ENCODE results near the gene RYK. TPM values are rescaled to one million over a fixed set of nuclear protein-coding genes. Genes with fewer than 3 reads are reported as not detected.

Gene RYK
- polyA plus RNA-seq, 3 donors = 16.0 to 44.3 (median 26.2) TPM

DNA sequence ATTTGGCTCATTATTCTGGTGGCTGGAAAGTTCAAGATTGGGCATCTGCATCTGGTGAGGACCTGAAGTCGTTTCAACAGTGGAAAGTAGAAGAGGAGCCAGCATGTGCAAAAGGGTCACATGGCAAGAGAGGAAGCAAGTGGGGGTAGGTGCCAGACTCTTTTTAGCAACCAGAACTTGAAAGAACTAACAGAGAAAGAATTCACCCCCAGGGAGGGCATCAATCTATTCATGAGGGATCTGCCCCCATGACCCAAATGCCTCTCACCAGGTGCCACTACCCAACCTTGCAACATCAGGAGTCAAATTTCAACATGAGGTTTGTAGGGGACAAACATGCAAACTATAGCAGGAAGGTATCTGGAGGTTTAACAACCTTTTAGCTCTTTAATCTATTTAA lies 10.3 kb upstream of the RYK start:
- 31 to 58% (median 32%) methylated on average over 1 of the region's 1 CpG for WGBS, 3 donors
- no peak overlapping the region for H3K27ac ChIP-seq (ENCODE audit: low read depth, low read length)

DNA sequence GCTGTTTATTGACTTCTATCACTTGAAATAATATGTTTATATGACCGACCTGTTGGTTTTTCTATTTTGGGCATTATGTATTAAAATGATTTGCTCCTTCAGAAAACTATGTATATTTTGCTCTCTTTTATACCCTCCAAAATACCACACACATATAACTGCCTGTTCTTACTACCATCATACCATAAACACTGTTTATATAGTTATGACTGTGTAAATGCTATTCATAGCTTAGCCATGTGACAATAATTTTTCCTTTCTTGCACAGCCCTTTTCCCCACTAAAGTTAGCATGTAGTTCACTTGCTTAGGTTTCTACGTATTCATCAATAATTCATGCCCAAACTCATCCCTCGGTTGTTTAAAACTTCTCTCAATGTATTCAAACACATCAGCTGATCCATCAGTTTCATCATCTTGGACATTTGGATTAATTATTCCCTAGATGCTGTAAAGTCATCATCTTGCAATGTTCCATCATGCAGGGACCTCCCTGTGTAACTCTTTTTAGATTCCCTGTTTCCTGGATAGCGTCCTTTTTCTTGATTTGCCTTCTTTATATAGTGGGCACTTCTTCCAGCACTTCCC lies 8.2 kb upstream of the RYK start:
- 83 to 91% (median 86%) methylated on average over 4 of the region's 4 CpGs for WGBS, 3 donors
- H3K27ac ChIP-seq (ENCODE audit: low read depth, low read length) = no peak overlapping the region

DNA sequence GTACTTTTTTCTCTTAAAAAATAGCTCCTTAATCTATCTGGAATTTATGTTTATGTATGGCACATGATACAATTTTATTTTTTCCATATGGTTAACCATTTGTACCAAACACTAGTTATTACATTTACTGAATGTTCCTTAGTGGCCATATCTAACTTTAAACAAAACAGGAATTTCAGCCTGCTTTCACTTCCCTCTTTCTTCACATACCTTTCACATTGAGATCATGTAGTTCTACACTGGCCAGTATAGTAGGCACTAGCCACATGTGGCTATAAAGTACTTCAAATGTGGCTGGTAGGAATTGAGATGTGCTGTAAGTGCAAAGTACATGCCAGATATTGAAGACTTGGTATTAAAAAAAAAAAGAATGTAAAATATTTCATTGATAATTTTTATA lies 4.7 kb upstream of the RYK start:
- H3K27ac ChIP-seq (ENCODE audit: low read depth, low read length) = no peak overlapping the region

DNA sequence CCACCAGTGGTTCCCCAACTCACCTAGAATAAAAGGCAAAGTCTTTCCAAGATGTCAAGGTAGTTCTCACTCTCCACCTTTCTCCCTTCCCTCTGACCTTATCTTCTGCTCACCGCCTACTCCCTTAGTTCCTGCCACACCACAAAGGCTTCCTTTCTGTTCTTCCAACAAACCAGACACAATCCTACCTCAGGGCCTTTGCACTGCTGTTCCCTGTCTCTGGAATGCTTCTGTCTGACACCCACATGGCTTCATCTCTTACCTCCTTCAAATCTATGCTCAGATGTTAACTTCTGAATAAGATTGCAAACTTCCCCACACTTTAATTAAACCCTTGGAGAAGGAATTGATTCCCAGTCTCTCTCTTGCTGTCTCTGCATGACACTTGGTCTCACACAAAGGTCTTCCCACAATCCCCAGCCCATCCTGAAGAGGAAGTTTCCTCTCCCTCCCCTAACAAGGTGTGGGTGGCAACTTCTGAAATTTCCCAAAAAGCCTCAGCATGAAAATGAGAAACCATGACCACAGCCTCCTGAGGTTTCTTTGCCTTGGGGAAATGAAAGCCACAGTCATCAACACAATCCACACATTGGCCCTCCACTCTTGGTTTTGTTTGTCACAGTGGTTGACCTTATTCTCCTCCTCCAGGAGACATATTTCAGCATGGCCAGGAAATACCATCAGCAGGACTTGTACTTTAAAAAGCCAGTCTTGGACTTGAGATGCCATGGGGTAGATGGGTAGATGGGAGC lies 3.0 kb upstream of the RYK start:
- H3K27ac ChIP-seq (ENCODE audit: low read depth, low read length) = no peak overlapping the region
- 77 to 94% (median 93%) methylated on average over 1 of the region's 1 CpG for WGBS, 3 donors

DNA sequence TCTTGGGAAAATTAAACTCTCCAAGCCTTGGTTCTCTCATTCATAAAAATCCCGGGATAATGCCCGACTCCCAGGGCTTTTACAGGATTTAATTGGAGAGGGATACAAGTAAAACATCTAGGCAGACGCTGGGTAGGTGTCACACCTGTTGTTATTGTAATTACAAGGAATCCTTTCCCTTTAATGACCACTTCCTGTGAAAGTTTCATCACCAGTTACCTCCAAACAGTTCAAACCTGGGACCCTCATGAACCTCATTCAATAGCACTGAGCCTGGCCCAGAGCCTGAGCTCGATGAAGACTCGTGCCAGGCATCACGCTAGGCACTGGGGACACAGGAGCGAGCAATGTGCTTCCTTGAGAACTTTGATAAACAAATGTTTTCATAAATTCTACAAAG lies 2.1 kb upstream of the RYK start:
- WGBS, 3 donors = 76 to 82% (median 78%) methylated on average over 7 of the region's 7 CpGs
- H3K27ac ChIP-seq (ENCODE audit: low read depth, low read length) = no peak overlapping the region

DNA sequence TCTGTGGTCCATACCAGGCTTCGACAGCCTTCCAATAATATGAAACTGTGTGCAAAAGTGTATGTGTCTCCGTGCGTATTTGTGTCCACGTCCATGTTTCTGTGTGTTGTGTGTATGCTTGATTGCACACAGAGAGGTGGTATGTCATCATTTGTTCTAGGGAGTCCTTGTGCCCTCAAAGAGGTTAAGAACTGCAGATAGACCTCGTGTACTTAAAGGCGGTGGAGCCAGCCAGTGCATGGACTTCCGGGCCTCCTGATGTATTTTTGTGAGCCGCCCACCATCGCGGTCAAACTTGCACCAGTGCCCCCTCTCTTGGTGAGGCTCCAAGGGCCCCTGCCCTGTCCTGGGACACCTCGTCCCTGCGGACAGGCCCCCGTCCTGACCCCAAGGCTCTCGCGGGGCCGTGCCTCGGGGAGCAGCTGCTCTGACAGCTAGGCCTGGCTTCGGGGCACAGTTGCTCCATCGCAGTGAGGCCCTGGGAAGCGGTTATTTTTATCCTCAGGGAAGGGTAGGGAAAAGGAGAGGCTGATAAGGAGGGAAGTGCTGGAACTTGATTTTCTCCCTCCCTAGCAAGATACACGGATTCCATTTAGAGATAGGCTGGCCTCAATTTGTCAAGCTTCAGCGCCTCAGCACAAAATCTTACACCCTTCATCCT lies 1.2 kb upstream of the RYK start:
- no peak overlapping the region for H3K27ac ChIP-seq (ENCODE audit: low read depth, low read length)
- WGBS, 3 donors = 69 to 77% (median 74%) methylated on average over 22 of the region's 22 CpGs

DNA sequence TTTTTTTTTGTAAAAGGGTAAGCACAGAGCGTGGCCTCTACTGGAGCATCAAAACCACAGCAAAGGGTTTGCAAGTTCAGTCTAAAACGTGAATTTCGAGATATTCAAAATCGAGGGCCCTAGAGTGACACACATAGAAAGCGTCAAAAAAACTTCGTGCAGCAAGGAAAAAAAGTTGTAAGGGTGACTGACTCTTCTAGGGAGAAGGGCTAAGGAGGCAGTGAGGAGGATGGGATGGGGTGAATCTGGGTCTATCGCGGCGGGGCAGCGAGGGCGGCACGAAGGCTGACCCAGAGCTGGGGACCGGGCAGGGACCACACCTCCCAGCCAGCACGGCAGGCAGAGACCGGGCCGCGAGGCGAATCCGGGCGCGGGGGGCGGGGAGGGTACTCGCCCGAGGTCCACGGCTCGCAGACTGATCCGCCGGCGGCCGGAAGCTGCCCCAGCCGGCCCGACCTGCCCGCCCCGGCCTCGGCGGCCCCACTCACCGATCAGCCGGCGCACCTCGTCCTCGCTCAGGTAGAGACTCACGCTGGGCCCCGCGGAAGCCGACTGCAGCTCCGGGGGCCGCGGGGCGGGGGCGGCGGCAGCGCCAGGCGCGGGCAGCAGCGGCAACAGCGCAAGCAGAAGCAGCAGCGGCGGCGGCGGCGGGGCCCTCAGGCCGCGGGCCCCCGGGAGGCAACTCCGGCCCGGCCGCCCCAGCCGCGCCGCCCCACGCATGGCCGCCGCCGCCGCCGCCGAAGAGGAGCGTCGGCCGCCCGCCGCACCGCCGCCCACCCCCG lies 533 bp downstream of the RYK start:
- WGBS, 3 donors = 0 to 1% (median 1%) methylated on average over 43 to 85 of the region's 85 CpGs
- no peak overlapping the region for H3K27ac ChIP-seq (ENCODE audit: low read depth, low read length)

DNA sequence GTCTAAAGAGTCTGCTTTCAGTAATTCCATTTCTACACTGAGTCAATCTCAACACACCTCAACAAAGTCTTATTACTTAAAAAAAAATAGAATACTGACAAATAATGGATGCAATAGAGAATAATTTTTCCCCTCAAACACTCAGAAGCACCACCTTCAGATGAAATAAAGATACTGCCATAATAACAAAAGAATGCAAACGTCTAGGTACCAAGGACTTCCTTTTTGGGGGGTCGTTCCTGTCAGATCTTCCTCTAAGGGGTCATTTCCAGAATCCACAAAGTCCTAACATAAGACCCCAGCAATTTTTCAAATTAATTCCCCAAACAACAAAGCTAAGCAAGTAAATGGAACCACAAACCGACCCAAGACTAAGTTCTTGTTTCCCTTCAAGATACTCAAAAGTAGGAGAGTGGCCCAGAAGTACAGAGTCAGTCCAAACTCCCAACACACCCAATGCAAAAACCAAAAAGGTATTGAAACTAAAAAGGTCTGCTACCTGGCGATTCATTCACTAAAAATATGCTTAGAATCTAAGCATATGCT lies 1.3 kb downstream of the RYK start:
- WGBS, 3 donors = 5 to 7% (median 6%) methylated on average over 4 of the region's 4 CpGs
- H3K27ac ChIP-seq (ENCODE audit: low read depth, low read length) = no peak overlapping the region

DNA sequence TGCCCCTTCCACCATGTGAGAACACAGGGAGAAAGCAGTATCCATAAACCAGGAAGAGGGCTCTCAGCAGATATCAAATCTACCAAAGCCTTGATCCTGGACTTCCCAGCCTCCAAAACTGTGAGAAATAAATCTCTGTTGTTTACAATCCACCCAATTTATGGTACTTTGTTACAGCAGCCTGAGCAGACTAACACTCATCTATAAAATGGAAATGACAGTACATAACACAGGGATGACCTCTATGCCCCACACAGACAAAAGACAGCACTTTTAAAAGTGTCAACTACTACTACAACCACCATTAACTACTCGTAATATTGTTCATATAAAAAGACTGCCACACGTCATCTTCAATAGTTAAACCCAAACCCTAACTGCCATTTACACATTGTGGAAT lies 5.7 kb downstream of the RYK start:
- 90 to 92% (median 91%) methylated on average over 2 of the region's 2 CpGs for WGBS, 3 donors

DNA sequence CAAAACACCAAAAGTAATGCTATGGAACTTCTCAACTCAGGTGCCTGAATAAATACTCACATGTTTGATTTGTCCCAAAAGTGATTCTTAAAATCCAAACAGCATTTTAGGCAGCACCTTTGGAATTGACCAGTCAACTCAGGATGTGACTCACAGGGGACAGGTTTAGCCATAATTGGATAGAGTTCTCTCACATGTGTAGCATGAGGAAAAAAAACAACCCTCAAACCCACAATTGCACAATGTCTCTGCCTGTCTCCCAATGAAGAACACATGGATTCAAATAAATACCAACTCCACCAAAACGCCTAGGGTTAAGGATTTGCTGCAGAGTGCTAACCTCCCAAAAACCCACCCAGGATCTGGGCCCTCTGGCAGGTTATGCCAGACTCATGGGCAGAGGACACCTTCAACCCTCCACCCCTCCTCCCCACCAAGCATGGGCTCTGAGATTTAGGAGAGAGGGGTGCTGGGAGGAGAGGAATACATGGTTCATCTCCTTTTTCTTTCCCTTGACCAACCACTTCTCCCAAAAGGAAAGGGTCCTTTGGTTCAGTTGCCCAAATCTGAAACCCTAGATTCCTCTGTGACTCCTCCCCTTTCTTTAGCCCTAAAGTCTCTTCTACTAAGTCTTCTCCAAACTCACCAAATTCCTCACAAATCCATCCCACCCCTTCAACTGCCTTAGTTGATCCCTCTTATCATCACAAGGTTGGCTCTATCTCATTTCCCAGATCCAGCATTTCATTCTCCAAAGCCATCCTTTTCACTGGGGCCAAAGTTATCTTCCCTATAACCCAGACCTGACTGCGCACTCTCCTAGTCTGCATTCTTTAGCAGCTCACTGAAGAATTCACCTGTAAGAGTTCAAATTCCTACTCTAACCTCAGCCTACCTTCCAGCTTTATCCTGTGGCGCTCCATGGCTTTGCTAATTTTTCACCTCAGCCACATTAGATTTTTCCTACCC lies 7.7 kb downstream of the RYK start:
- whole genome bisulfite sequencing, 3 donors = 77 to 91% (median 81%) methylated on average over 3 of the region's 3 CpGs
- no peak overlapping the region for H3K27ac ChIP-seq (ENCODE audit: low read depth, low read length)

More for the DNA sequence above, 5.7 kb downstream of the RYK start:
- H3K27ac ChIP-seq (ENCODE audit: low read depth, low read length) = no peak overlapping the region

DNA sequence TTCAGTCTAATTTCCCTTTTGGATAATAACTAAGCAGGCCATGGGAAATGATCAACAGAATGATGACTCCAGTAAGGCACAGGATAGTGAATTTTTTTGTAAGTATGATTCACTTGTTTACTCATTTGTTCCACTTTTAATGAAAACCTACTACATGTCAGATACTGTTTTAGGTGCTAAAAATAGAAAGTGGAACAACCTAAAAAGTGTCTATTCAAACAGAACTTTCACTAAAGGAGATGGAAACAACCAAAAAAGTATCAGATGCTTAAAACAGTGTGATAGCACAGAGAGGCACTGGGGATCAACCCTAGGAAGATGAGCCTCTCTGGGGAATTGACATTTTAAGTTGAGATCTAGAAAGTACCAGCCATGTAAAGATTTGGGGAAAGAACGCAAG lies 11.1 kb downstream of the RYK start:
- 94 to 100% (median 98%) methylated on average over 1 of the region's 1 CpG for WGBS, 3 donors
- H3K27ac ChIP-seq (ENCODE audit: low read depth, low read length) = no peak overlapping the region

DNA sequence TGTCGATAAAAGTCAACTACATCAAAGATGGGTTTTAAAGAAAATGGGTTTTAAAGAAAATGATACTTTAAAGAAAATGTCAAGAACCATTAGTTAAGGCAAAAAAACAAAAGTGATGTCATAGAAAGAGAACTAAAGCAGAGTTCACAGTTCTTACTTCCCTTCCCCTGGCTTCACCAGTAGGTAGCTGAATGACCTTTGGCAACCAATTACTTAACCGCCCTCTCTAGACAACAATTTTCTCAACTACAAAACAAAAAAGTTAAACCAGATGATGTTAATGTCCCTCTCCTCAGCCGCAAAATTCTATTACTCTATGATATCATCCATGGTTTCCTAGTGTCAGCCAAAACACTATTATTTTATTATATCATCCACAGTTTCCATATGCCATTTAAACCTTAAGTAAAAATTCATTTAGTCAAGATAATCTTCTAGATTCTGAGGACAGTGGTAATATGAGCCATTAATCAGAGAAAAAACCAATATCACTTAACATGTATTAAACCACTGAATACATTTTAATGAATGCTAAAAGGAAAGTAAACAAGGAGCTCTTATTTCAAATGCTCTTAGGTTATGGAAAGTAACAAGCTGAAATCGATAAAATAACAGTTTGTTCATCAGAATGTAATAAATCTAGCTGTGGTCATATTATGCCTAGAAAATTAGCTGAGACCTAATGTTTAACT lies 13.1 kb downstream of the RYK start:
- no peak overlapping the region for H3K27ac ChIP-seq (ENCODE audit: low read depth, low read length)
- 59 to 67% (median 62%) methylated on average over 4 of the region's 4 CpGs for WGBS, 3 donors

DNA sequence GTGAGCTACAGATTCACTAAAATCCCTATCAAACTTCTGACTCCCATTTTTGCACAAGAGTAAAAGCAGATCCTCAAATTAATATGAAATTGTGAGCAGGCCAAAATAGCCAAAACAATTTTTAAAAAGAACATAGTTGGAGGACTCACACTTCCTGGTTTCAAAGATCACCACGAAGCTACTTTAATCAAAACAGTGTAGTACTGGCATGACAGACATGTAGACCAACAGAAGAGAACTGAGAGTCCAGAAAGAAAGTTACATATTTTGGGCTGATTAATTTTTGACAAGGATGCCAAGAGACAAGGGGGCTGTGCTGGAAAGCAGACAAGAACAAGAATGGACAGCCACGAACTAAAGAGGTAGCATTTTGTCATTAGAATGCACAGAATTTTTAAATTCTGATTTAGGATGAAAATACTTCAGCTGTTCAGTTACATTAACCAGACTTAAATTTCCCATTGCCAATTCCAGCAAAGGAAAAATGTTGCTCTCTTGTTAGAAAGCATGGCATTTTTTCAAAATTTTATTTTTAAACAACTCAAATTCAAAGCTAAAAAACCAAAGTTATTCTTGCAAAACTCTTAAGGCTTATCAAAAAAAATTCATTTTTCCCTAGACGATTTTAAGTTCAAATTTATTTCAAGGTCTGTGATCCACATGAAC lies 14.0 kb downstream of the RYK start:
- 37 to 43% (median 38%) methylated on average over 3 of the region's 3 CpGs for WGBS, 3 donors
- H3K27ac ChIP-seq (ENCODE audit: low read depth, low read length) = no peak overlapping the region

DNA sequence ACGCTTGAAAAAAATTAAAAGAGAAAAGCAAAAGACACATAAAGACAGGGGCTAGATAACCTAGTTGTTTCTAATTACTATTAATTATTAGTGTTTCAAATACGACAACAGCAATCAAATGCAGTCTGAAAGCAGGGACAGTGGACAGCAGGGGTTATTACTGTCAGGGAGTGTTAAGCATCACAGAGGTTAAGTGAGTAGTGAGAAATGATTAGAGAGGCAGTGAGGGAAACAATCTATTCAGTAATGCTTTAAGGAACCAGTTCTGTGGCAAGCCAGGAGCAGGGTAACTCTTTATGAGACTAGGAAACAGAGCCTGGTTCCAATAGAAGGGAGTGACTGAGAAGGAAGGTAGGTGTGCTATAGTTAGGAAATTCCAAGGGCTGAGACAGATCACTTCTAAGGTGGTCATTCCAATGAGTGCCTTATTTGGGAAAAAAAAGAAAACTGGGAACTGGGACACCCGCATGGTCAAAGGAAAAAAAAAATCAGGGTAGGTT lies 15.0 kb downstream of the RYK start:
- peak overlapping the region; percentile 38 for H3K27ac ChIP-seq (ENCODE audit: low read depth, low read length)
- 87 to 92% (median 92%) methylated on average over 3 of the region's 3 CpGs for WGBS, 3 donors

DNA sequence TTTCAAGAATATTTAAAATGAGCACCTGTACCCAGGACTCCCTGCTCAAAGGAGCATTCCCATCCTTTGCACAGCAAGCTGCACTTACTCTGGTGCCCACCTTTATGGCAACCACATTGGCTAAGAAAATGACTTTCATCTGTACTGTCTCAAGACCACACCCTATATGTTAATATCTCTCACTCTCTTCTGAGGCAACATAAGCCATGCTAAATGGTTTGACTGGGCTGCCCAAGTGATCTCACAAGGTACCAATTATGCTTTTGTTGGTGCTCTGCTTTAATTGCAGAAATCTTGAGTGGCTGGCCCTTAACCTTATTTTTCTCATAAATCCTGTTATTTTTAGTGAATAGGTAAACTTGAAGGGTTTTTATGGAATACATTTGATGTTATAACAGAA lies 17.7 kb downstream of the RYK start:
- no peak overlapping the region for H3K27ac ChIP-seq (ENCODE audit: low read depth, low read length)

DNA sequence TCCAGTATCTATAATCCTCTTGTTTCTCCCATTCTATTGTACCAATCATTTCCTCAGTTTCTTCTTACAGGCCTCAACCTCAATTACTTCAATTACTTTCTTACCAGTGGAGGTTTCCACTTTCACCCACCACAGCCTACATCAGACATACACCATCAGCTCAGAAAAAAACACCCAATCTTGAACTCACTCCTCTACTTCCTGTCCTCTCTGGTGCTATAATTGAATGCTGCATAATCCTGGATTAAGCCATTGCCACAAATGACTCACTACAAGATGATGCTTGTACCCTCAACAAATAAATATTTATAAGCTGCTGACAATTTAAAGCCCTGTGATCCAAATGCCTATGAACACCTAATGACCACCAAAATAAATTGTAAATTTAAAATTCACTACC lies 18.5 kb downstream of the RYK start:
- no peak overlapping the region for H3K27ac ChIP-seq (ENCODE audit: low read depth, low read length)

DNA sequence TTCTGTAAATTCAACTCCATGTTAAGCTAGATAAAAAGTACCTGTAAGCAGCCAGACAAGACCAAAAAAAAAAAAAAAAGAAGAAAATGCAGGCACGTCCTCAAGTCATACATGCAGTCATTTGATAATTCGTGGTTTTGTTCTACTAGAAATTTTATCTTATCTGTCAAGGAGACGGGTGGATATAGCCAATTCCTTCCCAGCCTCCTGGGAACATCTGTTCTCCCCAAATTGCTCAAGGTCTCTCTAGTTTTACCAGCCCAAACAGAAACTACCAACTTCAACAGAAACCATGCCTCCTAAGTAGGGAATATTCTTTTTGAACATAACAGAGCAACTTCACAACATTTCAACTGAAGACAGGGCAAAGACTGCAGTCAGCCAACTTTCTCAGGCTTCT lies 19.5 kb downstream of the RYK start:
- no peak overlapping the region for H3K27ac ChIP-seq (ENCODE audit: low read depth, low read length)
- WGBS, 3 donors = 34 to 37% (median 34%) methylated on average over 3 of the region's 3 CpGs
